Measurements from ENCODE around the gene PRR7.

Gene PRR7

GRCh38 chr5:177454397-177455035, 7.9 kb downstream of the PRR7 start:
- peak; percentile 90 for DNase-seq

DNA sequence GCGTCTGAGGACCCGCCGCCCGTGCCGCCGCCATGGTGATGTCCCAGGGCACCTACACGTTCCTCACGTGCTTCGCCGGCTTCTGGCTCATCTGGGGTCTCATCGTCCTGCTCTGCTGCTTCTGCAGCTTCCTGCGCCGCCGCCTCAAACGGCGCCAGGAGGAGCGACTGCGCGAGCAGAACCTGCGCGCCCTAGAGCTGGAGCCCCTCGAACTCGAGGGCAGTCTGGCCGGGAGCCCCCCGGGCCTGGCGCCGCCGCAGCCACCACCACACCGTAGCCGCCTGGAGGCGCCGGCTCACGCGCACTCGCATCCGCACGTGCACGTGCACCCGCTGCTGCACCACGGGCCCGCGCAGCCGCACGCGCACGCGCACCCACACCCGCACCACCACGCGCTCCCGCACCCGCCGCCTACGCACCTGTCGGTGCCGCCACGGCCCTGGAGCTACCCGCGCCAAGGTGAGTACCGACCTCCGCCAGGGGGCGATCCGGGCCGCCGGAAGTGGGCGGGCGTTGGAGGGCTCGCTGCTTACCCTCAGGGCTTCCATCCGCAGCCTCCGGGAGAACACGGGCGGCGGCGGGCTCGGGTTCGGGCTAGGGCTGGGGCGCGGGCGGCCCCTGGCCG, 8.5 kb downstream of the PRR7 start:
- DNase-seq, result peak; percentile 95

GRCh38 chr5:177455661-177456590, 9.3 kb downstream of the PRR7 start:
- DNase-seq, result peak; percentile 94

GRCh38 chr5:177456591-177456964, 10.0 kb downstream of the PRR7 start:
- no peak for DNase-seq

GRCh38 chr5:177456976-177457851, 10.6 kb downstream of the PRR7 start:
- DNase-seq, result peak; percentile 50

- no peak for DNase-seq
Measured at GRCh38 chr5:177457852-177458681, 11.5 kb downstream of the PRR7 start.

DNA sequence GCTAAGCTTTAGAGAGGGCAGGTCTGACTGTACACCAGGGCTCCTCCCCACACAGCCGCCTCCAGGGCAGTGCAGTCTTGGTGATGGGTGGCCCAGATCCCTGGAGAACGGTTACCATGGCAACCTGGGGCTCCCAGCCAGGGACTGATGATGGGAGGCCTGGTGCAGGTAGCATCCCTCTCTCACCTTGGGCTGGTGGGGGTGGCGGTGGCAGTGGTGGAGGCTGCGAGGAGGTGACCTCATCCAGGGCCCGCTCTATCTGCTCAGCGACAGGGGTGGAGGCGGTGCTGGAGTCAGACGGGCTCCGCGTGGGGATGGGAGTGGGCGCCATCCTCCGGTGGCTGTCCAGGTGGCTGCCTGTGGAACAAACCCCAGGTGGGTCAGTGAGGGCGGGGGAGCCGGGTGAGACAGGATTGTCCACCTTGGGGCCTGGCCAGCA, 12.3 kb downstream of the PRR7 start:
- DNase-seq, result no peak

DNA sequence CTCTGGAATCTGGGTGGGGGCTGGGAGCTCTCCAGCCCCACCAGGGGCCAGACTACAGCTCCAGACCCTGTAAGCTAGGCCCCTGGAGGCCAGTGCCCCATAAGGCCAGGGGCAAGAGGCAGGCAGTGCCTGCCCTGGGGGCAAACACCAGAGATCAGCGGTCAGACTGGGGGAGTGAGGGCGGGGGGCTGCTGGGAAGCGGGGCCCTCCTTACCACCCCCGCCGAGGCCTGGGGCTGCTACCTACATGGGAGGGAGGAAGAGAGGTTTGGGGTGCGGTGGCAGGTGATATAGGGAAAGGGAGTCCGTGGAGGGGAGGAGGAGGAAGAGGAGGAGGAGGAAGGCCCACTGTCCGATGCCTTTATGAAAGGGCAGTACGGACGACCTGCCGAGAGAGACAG, 12.7 kb downstream of the PRR7 start:
- DNase-seq, result no peak

GRCh38 chr5:177459819-177460628, 13.4 kb downstream of the PRR7 start:
- DNase-seq, result no peak

DNA sequence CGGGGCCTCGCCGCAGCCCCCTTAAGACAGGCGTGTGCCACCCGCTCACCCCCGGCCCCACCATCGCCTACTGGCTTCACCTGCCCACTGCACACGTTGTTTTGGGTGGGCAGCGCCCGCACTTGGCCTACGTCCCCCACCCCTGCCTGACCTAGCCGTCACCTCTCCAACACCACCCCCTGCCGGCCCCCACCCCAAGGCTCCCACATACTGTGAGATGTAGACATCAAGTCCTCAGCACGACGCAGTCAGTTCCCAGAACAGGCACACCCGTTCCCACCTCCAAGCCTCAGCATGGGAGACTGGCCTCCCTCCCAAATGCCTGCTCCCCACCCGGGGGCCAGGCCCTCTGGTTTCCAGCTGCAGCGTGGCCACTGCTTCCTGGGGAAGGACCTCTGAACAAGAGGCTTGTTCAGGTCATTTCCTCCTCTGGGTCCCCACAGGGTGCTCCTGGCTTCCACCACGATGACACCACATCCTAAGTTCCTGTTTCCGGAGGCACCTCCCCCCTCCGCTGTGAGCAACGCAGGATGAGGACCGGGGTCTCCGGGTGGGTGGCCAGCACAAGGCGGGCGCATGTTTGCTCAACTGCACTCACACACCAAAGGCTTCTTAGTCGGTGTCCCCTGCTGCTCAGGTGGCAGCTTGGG, 15.5 kb downstream of the PRR7 start:
- DNase-seq, result no peak

- DNase-seq, result no peak
Measured at GRCh38 chr5:177465044-177465443, 18.4 kb downstream of the PRR7 start.

GRCh38 chr5:177466861-177467260, 20.2 kb downstream of the PRR7 start:
- no peak for DNase-seq

DNA sequence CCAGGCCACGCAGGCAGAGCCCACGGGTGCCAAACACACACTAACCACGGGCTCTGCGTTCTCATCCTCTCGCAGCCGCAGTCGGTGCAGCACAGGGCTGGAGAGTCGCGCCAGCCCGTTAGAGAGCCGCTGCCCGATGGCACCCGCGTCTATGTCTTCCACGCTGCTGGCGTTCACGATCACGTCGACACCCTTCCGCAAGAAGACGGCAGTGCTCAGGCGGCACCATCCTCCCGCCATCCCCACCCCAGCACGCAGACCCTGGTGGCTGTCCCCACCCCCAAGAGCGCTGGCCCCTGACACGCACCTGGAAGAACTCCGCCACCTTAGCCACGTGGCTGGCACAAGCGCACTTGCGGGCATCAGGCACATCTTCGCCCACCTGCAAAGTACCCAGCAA, 20.8 kb downstream of the PRR7 start:
- DNase-seq, result no peak

GRCh38 chr5:177468329-177468684, 21.7 kb downstream of the PRR7 start:
- no peak for DNase-seq

DNA sequence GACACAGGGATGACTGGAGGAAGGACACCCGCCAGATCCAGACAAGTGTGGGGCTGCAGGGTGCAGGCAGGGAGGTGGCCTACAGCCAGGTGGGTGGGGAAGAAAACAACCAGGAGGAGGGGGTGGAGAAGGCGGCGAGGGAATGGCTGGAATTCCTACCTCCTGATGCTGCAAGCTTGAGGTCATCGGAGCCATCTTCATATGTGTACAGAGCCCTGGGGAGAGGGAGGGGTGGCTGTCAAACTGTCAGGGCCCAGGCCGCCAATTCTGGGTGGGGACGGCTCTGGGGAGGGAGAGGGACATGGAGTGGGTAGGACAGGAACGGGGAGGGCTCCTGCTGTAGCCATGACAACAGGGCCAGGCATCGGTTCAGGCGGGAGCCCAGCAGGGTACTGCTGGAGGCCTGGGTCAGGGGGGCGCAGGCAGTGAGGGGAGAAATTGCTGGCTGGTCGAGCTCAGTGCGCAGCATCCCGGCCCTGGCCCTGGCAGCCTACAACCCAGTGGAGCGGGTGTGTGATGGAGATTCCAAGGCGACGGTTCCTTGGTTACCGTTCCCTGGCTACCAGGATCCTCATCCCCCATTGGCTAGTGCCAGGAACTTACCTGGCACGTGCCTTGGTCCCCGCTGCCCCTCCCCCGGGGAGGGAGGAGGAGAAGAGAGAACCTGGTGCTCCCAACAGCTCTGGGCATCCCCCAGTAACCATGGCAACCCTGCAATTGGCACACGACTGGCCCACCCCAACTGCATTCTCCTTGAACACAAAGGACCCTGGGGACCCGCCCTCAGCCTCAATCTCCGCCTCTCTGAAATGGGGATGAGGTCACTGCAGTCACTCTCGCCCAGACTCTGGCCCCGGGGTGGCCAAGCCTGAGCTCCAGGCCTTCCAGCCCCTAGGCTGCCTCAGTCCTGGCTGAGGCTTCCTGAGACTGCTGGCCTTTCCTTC, 22.3 kb downstream of the PRR7 start:
- DNase-seq, result no peak

- DNase-seq, result no peak
Measured at GRCh38 chr5:177469750-177470525, 23.3 kb downstream of the PRR7 start.

GRCh38 chr5:177470759-177471536, 24.3 kb downstream of the PRR7 start:
- DNase-seq, result no peak

Data from activated naive CD4-positive, alpha-beta T cell treated with anti-CD3 and anti-CD28 coated beads, Interleukin-2, amount 50 U/mL, for 16 hours (primary cell).